ENCODE results near the gene ZNF213.
A peak's percentile ranks its signal among the peaks of the same experiment; 100 is the strongest.

ZNF213 gene

GRCh38 chr16:3134338-3135125 lies at the start of gene ZNF213:
Gene ZNF213 (plus strand): TSS chr16:3135029. CDS start chr16:3137281, 2,252 bp downstream.
- peaks cover 8% of the 10 kb centered on the region for H3K36me3 Mint-ChIP-seq
- H3K4me1 Mint-ChIP-seq, result peaks cover 24% of the 10 kb centered on the region
- H3K27me3 Mint-ChIP-seq, result no peaks in the 10 kb centered on the region
- H3K27ac Mint-ChIP-seq, result peak within 1 kb of the TSS; percentile 98
- peak within 1 kb of the TSS; percentile 99 for H3K4me3 Mint-ChIP-seq
- no peaks in the 10 kb centered on the region for H3K9me3 Mint-ChIP-seq

DNA sequence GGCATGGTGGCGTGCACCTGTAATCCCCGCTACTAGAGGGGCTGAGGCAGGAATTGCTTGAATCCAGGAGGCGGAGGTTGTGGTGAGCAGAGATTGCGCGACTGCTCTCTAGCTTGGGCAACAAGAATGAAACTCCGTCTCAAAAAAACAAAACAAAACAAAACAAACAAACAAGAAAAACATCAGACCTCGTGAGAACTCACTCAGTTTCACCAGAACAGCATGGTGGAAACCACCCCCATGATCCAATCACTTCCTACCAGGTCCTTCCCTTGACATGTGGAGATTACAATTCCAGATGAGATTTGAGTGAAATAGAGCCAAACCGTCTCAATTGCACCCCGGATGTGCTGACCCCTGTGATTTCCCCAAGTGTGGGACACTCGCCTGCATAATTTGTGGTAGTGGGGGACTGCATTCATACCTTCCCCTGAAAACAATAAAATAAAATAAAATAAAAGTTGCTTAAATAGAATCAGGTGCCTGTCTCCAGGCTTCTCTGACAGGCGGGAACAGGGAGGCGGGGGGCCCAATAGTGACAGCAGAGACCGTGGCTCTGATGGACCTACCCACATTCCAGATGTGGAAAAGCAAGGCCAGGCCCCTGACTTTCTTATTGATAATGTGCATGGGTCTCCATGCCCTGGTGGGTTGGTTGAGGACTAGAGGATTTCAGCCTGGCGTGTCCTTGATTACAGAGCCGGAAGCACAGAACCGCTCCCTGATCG lies 48.8 kb upstream of the ZNF213 start:
- H3K4me3 Mint-ChIP-seq, result peak overlapping the region; percentile 57
- H3K27ac Mint-ChIP-seq, result no peak overlapping the region
- H3K27me3 Mint-ChIP-seq, result no peaks in the 10 kb centered on the region
- H3K9me3 Mint-ChIP-seq, result no peaks in the 10 kb centered on the region
- no peaks in the 10 kb centered on the region for H3K36me3 Mint-ChIP-seq
- H3K4me1 Mint-ChIP-seq, result peaks cover 43% of the 10 kb centered on the region

- H3K27ac Mint-ChIP-seq, result peak overlapping the region; percentile 59
- peaks cover 44% of the 10 kb centered on the region for H3K4me1 Mint-ChIP-seq
These were observed 48.1 kb upstream of the ZNF213 start for GRCh38 chr16:3086596-3087242.

GRCh38 chr16:3087243-3088235 lies 47.3 kb upstream of the ZNF213 start:
- Mint-ChIP-seq H3K27me3 (no peaks in the 10 kb centered on the region), H3K36me3 (no peaks in the 10 kb centered on the region), H3K4me1 (peaks cover 44% of the 10 kb centered on the region), H3K9me3 (no peaks in the 10 kb centered on the region), H3K4me3 (peak overlapping the region; percentile 65), H3K27ac (no peak overlapping the region)

More at GRCh38 chr16:3086596-3087242, 48.1 kb upstream of the ZNF213 start:
- no peaks in the 10 kb centered on the region for H3K9me3 Mint-ChIP-seq
- H3K27me3 Mint-ChIP-seq, result no peaks in the 10 kb centered on the region
- H3K4me3 Mint-ChIP-seq, result peak overlapping the region; percentile 62
- H3K36me3 Mint-ChIP-seq, result no peaks in the 10 kb centered on the region

DNA sequence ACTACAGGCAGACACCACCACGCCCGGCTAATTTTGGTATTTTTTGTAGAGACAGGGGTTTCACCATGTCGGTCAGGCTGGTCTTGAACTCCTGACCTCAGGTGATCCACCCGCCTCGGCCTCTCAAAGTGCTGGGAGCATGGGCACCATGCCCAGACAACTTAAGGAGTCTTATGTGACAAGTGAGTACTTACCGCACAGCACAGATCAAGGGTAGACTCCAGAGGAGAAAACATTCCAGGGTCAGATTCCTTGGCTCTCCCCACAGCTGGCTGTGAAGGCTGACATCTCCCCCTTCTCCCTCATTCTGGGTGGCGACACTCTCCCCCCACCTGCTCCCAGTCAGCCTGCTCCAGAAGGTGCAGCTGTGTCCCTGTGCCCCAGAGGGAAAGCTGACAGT lies 46.4 kb upstream of the ZNF213 start:
- Mint-ChIP-seq H3K4me3 (no peak overlapping the region), H3K9me3 (no peaks in the 10 kb centered on the region), H3K27ac (peak overlapping the region; percentile 10), H3K36me3 (no peaks in the 10 kb centered on the region), H3K27me3 (no peaks in the 10 kb centered on the region), H3K4me1 (peaks cover 44% of the 10 kb centered on the region)

DNA sequence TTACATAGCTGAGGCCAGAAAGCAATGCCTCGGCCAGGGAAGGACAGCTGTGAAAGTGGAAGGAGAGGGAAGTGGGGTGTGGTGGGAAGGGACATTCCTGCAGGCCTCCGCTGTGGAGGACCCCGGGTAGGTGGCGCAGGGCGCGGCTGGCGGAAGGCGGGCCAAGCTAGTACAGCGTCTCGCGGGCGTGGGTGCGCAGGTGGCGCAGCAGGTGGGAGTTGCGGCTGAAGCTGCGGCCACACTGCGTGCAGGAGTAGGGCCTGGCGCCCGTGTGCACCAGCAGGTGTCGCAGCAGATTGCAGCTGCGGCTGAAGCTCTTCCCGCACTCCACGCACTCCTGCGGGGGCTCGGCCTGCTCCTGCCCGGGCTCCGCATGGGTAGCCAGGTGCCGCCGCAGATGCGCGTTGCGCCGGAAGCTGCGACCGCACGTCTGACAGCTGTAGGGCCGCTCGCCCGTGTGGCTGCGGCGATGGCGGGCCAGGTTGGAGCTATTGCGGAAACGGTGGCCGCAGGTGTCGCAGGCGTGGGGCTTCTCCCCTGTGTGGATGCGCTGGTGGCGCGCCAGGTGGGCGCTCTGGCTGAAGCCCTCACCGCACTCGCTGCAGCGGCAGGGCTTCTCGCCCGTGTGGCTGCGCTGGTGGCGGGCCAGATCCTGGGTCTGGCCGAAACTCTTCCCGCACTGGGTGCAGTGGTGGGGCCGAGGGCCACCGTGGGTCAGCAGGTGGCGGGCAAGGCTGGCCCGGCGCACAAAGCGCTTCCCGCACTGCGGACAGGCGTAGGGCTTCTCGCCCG lies 45.7 kb upstream of the ZNF213 start:
- H3K9me3 Mint-ChIP-seq, result no peaks in the 10 kb centered on the region
- peaks cover 40% of the 10 kb centered on the region for H3K4me1 Mint-ChIP-seq
- H3K27me3 Mint-ChIP-seq, result no peaks in the 10 kb centered on the region
- no peaks in the 10 kb centered on the region for H3K36me3 Mint-ChIP-seq
- no peak overlapping the region for H3K27ac Mint-ChIP-seq
- no peak overlapping the region for H3K4me3 Mint-ChIP-seq

GRCh38 chr16:3089717-3090592 lies 44.9 kb upstream of the ZNF213 start:
- Mint-ChIP-seq H3K9me3 (no peaks in the 10 kb centered on the region), H3K4me3 (no peak overlapping the region), H3K36me3 (no peaks in the 10 kb centered on the region), H3K4me1 (peaks cover 41% of the 10 kb centered on the region), H3K27ac (peak overlapping the region; percentile 41), H3K27me3 (no peaks in the 10 kb centered on the region)

DNA sequence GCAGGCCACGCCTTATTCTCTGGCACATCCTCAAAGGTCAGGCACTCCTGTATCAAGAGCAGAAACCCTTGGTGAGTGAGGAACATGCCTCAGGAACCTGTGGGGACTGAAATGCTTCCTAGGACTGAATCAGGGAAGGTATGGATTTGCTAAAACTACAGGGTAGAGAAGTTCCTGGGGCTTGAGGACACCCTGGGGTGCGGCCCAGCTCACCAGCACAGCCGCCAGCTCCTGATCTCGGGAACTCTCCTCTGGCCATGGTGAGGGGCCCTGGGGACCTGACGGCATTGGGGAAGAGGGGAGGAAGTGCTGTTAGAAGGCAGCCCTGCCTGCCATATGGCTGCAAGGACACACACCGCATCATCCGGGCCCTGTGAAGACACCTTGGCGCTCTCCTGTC lies 43.3 kb upstream of the ZNF213 start:
- no peak overlapping the region for H3K4me3 Mint-ChIP-seq
- H3K27me3 Mint-ChIP-seq, result no peaks in the 10 kb centered on the region
- H3K27ac Mint-ChIP-seq, result no peak overlapping the region
- H3K9me3 Mint-ChIP-seq, result no peaks in the 10 kb centered on the region
- H3K36me3 Mint-ChIP-seq, result no peaks in the 10 kb centered on the region
- peaks cover 40% of the 10 kb centered on the region for H3K4me1 Mint-ChIP-seq

DNA sequence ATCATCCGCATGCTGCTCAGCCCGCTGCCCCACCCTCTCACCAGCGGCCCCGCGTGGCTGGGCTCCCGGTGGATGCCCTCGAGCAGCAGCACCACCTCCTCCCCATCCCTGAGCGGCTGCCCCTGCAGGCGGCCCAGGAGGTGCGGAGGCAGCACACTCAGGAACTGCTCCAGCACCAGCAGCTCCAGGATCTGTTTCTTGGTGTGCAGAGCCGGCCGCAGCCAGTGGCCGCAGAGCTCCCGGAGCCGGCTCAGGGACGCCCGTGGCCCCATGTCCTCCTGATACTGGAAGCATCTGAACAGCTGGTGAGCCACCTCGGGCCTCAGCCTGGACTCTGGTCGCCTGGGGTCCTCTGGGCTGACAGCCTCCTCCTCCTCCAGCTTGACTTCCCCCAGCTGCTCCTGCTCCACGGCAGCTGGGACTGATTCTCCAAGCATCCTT lies 42.3 kb upstream of the ZNF213 start:
- H3K4me1 Mint-ChIP-seq, result peaks cover 40% of the 10 kb centered on the region

GRCh38 chr16:3094289-3095027 lies 40.4 kb upstream of the ZNF213 start:
- H3K4me3 Mint-ChIP-seq, result no peak overlapping the region
- H3K27me3 Mint-ChIP-seq, result no peaks in the 10 kb centered on the region
- H3K27ac Mint-ChIP-seq, result peak overlapping the region; percentile 72
- peaks cover 42% of the 10 kb centered on the region for H3K4me1 Mint-ChIP-seq
- H3K36me3 Mint-ChIP-seq, result no peaks in the 10 kb centered on the region
- H3K9me3 Mint-ChIP-seq, result no peaks in the 10 kb centered on the region

More for the DNA sequence above, 42.3 kb upstream of the ZNF213 start:
- Mint-ChIP-seq H3K27ac (no peak overlapping the region), H3K4me3 (no peak overlapping the region), H3K36me3 (no peaks in the 10 kb centered on the region), H3K27me3 (no peaks in the 10 kb centered on the region), H3K9me3 (no peaks in the 10 kb centered on the region)

DNA sequence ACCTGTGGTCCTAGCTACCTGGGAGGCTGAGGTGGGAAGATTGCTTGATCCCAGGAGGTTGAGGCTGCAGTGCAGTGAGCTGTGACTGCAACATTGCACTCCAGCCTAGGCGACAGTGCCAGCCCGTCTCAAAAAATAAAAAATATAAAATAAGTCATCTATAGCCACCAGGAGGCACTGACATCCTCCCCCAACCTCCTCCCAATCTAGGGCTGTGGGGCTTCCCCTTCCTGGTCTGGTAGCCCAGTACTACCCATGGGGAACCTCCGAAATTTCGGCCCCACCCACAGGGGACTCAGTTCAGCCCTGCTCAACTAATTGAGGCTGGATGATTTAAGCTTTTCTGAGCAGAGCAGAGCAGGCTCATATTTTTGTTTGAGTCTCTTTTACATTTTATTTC lies 39.0 kb upstream of the ZNF213 start:
- Mint-ChIP-seq H3K4me3 (no peak overlapping the region), H3K27me3 (no peaks in the 10 kb centered on the region), H3K9me3 (no peaks in the 10 kb centered on the region), H3K27ac (peak overlapping the region; percentile 30), H3K36me3 (no peaks in the 10 kb centered on the region), H3K4me1 (peaks cover 51% of the 10 kb centered on the region)

- H3K27ac Mint-ChIP-seq, result no peak overlapping the region
- no peak overlapping the region for H3K4me3 Mint-ChIP-seq
- no peaks in the 10 kb centered on the region for H3K27me3 Mint-ChIP-seq
- no peaks in the 10 kb centered on the region for H3K9me3 Mint-ChIP-seq
- no peaks in the 10 kb centered on the region for H3K36me3 Mint-ChIP-seq
- H3K4me1 Mint-ChIP-seq, result peaks cover 51% of the 10 kb centered on the region
These were observed 38.5 kb upstream of the ZNF213 start for GRCh38 chr16:3096362-3096761.

GRCh38 chr16:3097266-3097665 lies 37.6 kb upstream of the ZNF213 start:
- Mint-ChIP-seq H3K9me3 (no peaks in the 10 kb centered on the region), H3K36me3 (no peaks in the 10 kb centered on the region), H3K27ac (no peak overlapping the region), H3K4me1 (peaks cover 57% of the 10 kb centered on the region), H3K27me3 (no peaks in the 10 kb centered on the region), H3K4me3 (no peak overlapping the region)

All from activated naive CD4-positive, alpha-beta T cell treated with anti-CD3 and anti-CD28 coated beads, Interleukin-2, amount 50 U/mL, for 24 hours (primary cell).